Choroid plexus epithelial cell (primary cell): Measurements from ENCODE around the gene EPHA3.

Experiments
- DNase-seq: peaks from one replicate; pipeline ENCODE4 v3.0.0-alpha.2; 2010; ENCODE audit warnings: low read depth
- H3K4me3 ChIP-seq: 2 replicates; pipeline ENCODE4 v1.5.1; 2011; ENCODE audit warnings: low read depth, mild to moderate bottlenecking, control low read depth, low read length, moderate library complexity
- TF ChIP-seq, protein P1 (sequence below): conservative IDR thresholded peaks from 2 replicates; pipeline ENCODE4 v1.5.1; 2011; ENCODE audit warnings: low read depth, mild to moderate bottlenecking, control low read depth, inconsistent platforms, low read length, moderate library complexity

Gene EPHA3

GRCh38 chr3:89217148-89217685, 109.8 kb downstream of the EPHA3 start:
- TF ChIP-seq, protein P1, sequence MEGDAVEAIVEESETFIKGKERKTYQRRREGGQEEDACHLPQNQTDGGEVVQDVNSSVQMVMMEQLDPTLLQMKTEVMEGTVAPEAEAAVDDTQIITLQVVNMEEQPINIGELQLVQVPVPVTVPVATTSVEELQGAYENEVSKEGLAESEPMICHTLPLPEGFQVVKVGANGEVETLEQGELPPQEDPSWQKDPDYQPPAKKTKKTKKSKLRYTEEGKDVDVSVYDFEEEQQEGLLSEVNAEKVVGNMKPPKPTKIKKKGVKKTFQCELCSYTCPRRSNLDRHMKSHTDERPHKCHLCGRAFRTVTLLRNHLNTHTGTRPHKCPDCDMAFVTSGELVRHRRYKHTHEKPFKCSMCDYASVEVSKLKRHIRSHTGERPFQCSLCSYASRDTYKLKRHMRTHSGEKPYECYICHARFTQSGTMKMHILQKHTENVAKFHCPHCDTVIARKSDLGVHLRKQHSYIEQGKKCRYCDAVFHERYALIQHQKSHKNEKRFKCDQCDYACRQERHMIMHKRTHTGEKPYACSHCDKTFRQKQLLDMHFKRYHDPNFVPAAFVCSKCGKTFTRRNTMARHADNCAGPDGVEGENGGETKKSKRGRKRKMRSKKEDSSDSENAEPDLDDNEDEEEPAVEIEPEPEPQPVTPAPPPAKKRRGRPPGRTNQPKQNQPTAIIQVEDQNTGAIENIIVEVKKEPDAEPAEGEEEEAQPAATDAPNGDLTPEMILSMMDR, result no peak
- peak overlapping the region; percentile 29 for H3K4me3 ChIP-seq
- peak; percentile 23 for DNase-seq

GRCh38 chr3:89221924-89222323, 114.5 kb downstream of the EPHA3 start:
- H3K4me3 ChIP-seq, result no peak overlapping the region
- TF ChIP-seq, protein P1, result no peak
- DNase-seq, result no peak

DNA sequence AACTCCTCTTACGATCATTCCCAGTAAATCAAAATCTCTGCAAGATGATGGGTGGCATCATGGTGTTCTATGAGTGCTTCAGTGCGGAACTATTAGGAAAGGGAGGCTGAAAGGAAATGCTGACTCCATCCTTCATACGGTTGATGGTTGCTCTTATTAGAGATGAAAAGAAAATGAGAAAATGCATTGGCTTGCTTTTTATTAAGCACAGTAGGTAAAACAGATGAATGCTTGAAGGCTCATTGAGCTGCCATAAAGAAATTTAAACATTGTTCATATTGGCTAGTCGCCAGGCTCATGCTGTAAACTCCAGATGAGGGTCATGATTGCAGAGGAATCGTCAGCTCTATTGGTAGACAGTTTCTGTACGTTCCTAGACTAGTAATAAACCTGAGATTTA, 115.8 kb downstream of the EPHA3 start:
- no peak overlapping the region for H3K4me3 ChIP-seq
- peak; percentile 34 for DNase-seq
- TF ChIP-seq, protein P1, result no peak

DNA sequence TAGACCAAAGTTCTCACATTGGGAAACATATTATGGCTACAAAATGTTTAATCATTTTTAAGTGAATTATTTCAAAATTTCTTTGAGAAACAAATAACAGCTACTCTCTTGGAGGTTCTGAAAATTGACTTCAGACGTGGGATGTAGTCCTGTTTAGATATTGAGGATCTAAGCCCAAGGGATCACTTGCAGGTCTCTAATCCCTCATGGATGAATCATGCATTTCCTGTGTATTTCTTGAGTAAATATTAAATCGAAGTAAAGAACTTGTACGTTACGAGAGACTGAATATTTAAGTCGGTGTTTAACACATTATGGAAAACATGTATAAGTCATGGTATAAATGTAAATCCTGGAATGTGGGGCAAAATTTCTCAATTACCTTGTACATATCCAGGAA, 119.8 kb downstream of the EPHA3 start:
- no peak overlapping the region for H3K4me3 ChIP-seq
- DNase-seq, result peak; percentile 55
- TF ChIP-seq, protein P1, result no peak

DNA sequence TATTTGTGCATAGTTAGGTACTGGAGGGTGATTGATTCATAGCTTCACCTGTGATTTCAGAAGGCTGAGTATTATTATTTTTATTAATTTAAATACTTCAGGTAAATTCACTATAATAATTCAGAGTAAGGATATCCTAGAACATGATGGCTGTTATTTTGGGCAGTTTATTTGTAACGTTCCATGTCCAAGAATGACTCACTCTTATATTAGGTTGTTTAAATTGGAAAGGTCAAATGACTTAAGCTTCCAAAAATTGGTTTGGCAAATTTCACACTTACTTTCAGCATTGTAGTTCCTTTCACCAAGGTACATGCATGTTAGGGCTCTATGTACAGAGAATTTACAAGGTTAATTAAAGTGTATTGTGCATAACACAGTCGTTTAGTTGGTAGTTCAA, 120.2 kb downstream of the EPHA3 start:
- no peak overlapping the region for H3K4me3 ChIP-seq
- TF ChIP-seq, protein P1, result no peak
- DNase-seq, result peak; percentile 49

DNA sequence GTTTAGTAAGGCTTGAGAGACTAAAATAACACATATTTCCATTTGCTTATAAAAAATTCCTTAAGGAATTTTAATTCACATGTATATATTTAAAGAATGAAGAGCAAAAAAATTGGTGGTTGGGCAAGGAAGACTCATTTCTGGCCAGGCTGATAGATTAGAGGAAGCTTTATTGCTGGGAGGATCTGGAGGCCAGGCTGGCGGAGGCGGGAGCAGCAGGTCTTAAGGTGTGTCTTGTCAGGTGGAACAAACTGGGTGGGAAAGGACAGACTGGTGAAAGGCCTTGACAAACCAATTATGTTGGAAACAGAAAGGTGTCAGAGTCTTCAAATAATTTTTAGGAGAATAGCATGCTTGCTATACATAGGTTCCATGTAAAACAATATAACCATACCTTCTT, 124.7 kb downstream of the EPHA3 start:
- H3K4me3 ChIP-seq, result no peak overlapping the region
- TF ChIP-seq, protein P1, result no peak
- no peak for DNase-seq

GRCh38 chr3:89234620-89235019, 127.2 kb downstream of the EPHA3 start:
- TF ChIP-seq, protein P1, result no peak
- no peak overlapping the region for H3K4me3 ChIP-seq
- no peak for DNase-seq
